K562 treated with DMSO at 1 percent for 48 hours (cell line): ENCODE measurements around the gene RPS6KB1. TPM values are rescaled to one million over a fixed set of nuclear protein-coding genes. Genes with fewer than 3 reads are reported as not detected.

Experiments used
- total RNA-seq: library from RNA; unstranded; fragments of 300-600 nt; gene quantifications from 2 replicates; pipeline ENCODE4 v1.2.3, GENCODE V29; 2022; ENCODE audit warnings: low replicate concordance; ENCODE audit errors: extremely low read depth

The RPS6KB1 gene
- total RNA-seq = not detected in 2 replicates

DNA sequence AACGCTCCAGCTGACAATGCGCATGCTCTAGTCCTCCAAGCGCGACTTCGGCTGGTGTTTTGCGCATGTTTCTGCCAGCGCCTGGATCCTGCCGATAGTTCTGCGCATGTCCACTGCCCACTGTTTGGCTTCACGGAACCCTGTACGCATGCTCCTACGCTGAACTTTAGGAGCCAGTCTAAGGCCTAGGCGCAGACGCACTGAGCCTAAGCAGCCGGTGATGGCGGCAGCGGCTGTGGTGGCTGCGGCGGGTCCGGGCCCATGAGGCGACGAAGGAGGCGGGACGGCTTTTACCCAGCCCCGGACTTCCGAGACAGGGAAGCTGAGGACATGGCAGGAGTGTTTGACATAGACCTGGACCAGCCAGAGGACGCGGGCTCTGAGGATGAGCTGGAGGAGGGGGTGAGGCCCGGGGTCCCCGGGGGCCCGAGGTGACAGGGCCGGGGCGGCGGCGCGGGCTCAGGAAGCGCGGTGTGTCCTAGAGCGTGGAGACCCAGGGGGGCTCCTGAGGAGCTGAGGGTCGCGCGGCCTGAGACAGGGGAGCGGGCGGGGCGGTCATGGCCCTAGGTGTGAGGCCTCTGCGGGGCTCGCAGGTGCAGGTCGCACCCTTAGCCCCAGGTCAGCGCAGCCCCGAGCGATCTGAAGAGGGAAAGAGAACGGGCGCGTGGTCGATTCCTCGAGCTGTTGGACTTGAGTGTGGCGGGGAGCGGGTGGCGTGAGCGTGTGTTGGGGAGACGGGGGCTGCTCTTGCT is at the start of gene RPS6KB1, which contains the start of gene TUBD1:
RPS6KB1 (plus strand) TSS at position 198 of the 752 bp plus-strand sequence; CDS start at position 262, 64 bp downstream.
TUBD1 (minus strand) TSS at position 20 of the 752 bp plus-strand sequence. CDS start 1,941 bp downstream, outside the sequence.

DNA sequence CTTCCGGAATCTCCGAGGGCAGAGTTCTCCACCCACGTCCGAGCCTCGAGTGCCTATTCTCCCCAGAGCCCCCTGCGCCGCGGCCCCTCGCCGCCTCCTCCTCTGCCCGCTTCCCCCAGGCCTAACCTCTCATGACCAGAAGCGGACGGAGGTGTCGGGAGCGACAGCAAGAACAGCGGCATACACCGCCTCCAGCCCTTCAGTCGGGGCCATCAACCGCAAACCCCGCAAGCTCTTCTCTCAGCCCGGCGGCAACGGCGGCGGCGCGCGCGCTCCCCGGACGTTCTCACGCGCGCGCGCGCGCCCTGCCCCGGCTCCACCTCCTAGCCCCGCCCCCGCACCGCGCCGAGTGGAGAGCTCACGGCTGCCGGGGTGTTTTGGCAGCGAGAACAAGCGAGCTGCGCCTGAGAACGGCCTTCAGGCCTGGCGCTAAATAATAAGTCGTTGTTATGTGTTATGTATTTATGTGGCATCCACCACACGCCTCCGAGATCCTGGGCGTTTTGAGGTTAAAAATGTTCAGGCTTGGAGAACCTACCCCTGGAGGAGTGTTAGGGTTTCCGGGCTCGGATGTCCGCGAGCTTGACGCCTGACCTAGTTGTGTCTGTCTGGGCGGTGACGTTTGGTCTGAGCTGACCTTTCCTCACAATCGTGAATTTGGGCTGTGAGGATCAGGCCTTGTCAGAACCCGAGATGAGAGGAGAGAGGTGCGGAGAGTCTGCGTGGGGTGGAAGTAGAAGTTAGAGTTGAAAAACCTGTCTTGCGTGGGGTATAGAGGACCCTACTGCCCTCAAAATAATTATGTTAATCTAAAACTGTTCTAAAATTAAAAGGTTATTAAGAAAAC is 71.8 kb downstream of the RPS6KB1 start, which contains the start of gene RNFT1:
RNFT1 (minus strand) TSS at position 259 of the 847 bp plus-strand sequence; CDS start at position 182, 77 bp downstream.

Other genes with a start within 250 kb of the RPS6KB1 start
- gene PTRH2, start 185.7 kb upstream of the RPS6KB1 start, total RNA-seq = not detected in 2 replicates
- not detected in 2 replicates for gene VMP1, start 185.5 kb upstream of the RPS6KB1 start, total RNA-seq
- not detected in 2 replicates for gene TUBD1, start 178 bp upstream of the RPS6KB1 start, total RNA-seq
- gene RNFT1, start 71.6 kb downstream of the RPS6KB1 start, total RNA-seq = not detected in 2 replicates
- gene HEATR6, start 185.8 kb downstream of the RPS6KB1 start, total RNA-seq = not detected in 2 replicates